WTC11 (cell line): ENCODE measurements around the gene AKAP1. TPM values are rescaled to one million over a fixed set of nuclear protein-coding genes. Genes with fewer than 3 reads are reported as not detected.

Source experiments
- ATAC-seq: fragments of 200-7000 bp; cut with Tn5 transposase; 2 replicates; pipeline ENCODE4 v1.10.0; 2021; ENCODE audit warnings: mild to moderate bottlenecking, moderate library complexity
- CTCF ChIA-PET: fragments of 300-600 bp; sonication (Branson Sonifier 250); formaldehyde crosslinking; loops from one replicate; lab custom pipeline; 2021; ENCODE audit warnings: antibody characterized with exemption; lab: Charles Lee
- POLR2A ChIA-PET: fragments of 350-600 bp; sonication (Branson Sonifier 250); formaldehyde crosslinking; loops from one replicate; lab custom pipeline; 2021; ENCODE audit warnings: antibody characterized with exemption; lab: Charles Lee
- DNase-seq: peaks from one replicate; pipeline ENCODE4 v3.0.0; 2021; ENCODE audit warnings: low spot score
- H3K27ac Mint-ChIP-seq: 2 replicates; pipeline ENCODE4 v1.8.0; 2021; ENCODE audit warnings: mixed read lengths
- H3K27me3 Mint-ChIP-seq: 2 replicates; pipeline ENCODE4 v1.8.0; 2021; ENCODE audit warnings: low read depth, mild to moderate bottlenecking, moderate library complexity, mixed read lengths
- H3K36me3 Mint-ChIP-seq: 2 replicates; pipeline ENCODE4 v1.8.0; 2021; ENCODE audit warnings: mixed read lengths
- H3K4me1 Mint-ChIP-seq: 2 replicates; pipeline ENCODE4 v1.8.0; 2022; ENCODE audit warnings: mixed read lengths
- H3K4me3 Mint-ChIP-seq: 2 replicates; pipeline ENCODE4 v1.8.0; 2021; ENCODE audit warnings: mild to moderate bottlenecking, moderate library complexity, mixed read lengths
- H3K9me3 Mint-ChIP-seq: 2 replicates; pipeline ENCODE4 v1.8.0; 2021; ENCODE audit warnings: mixed read lengths
- ATF1 ChIP-seq: sonication (generic); formaldehyde crosslinking; IDR thresholded peaks from 2 replicates; pipeline ENCODE4 v1.8.1; 2023; ENCODE audit warnings: mild to moderate bottlenecking, moderate library complexity, missing genetic modification reagents
- CBFB ChIP-seq: sonication (generic); formaldehyde crosslinking; IDR thresholded peaks from 2 replicates; pipeline ENCODE4 v1.8.1; 2022; ENCODE audit warnings: mild to moderate bottlenecking, low read depth, missing genetic modification reagents
- CREB1 ChIP-seq: sonication (generic); formaldehyde crosslinking; IDR thresholded peaks from 2 replicates; pipeline ENCODE4 v1.8.0; 2023; ENCODE audit warnings: mild to moderate bottlenecking, missing genetic modification reagents
- CREM ChIP-seq: sonication (generic); formaldehyde crosslinking; IDR thresholded peaks from 2 replicates; pipeline ENCODE4 v1.8.1; 2022; ENCODE audit warnings: mild to moderate bottlenecking, missing genetic modification reagents, moderate library complexity
- ESRRA ChIP-seq: sonication (generic); formaldehyde crosslinking; IDR thresholded peaks from 2 replicates; pipeline ENCODE4 v1.8.1; 2022; ENCODE audit warnings: mild to moderate bottlenecking, missing genetic modification reagents, borderline replicate concordance
- FOXJ3 ChIP-seq: sonication (generic); formaldehyde crosslinking; IDR thresholded peaks from 2 replicates; pipeline ENCODE4 v1.9.0; 2021; ENCODE audit warnings: missing genetic modification reagents, mild to moderate bottlenecking, borderline replicate concordance
- FOXP1 ChIP-seq: sonication (generic); formaldehyde crosslinking; IDR thresholded peaks from 2 replicates; pipeline ENCODE4 v1.8.0; 2022; ENCODE audit warnings: missing genetic modification reagents, mild to moderate bottlenecking, moderate library complexity, borderline replicate concordance
- GABPB1 ChIP-seq: sonication (generic); formaldehyde crosslinking; IDR thresholded peaks from 2 replicates; pipeline ENCODE4 v1.8.1; 2023; ENCODE audit warnings: mild to moderate bottlenecking, missing genetic modification reagents
- IRF2 ChIP-seq: sonication (generic); formaldehyde crosslinking; IDR thresholded peaks from 2 replicates; pipeline ENCODE4 v1.8.0; 2022; ENCODE audit warnings: low read depth, missing genetic modification reagents, borderline replicate concordance
- JUN ChIP-seq: sonication (generic); formaldehyde crosslinking; IDR thresholded peaks from 2 replicates; pipeline ENCODE4 v1.8.0; 2023; ENCODE audit warnings: mild to moderate bottlenecking, missing genetic modification reagents
- MLX ChIP-seq: sonication (generic); formaldehyde crosslinking; IDR thresholded peaks from 2 replicates; pipeline ENCODE4 v1.8.1; 2023; ENCODE audit warnings: mild to moderate bottlenecking, missing genetic modification reagents, moderate library complexity
- NR1H2 ChIP-seq: sonication (generic); formaldehyde crosslinking; IDR thresholded peaks from 2 replicates; pipeline ENCODE4 v1.9.0; 2021; ENCODE audit warnings: mild to moderate bottlenecking, moderate library complexity, missing genetic modification reagents
- SP1 ChIP-seq: sonication (generic); formaldehyde crosslinking; conservative IDR thresholded peaks from 2 replicates; pipeline ENCODE4 v1.8.1; 2022; ENCODE audit warnings: missing genetic modification reagents
- TEAD1 ChIP-seq: sonication (generic); formaldehyde crosslinking; IDR thresholded peaks from 2 replicates; pipeline ENCODE4 v1.8.0; 2022; ENCODE audit warnings: mild to moderate bottlenecking, missing genetic modification reagents
- TP53 ChIP-seq: sonication (generic); formaldehyde crosslinking; IDR thresholded peaks from 2 replicates; pipeline ENCODE4 v1.8.1; 2023; ENCODE audit warnings: mild to moderate bottlenecking, missing genetic modification reagents
- ZNF317 ChIP-seq: sonication (generic); formaldehyde crosslinking; IDR thresholded peaks from 2 replicates; pipeline ENCODE4 v1.8.1; 2023; ENCODE audit warnings: low read depth, mild to moderate bottlenecking, moderate library complexity, missing genetic modification reagents, borderline replicate concordance
- ZNF425 ChIP-seq: fragments of 250-450 bp; sonication (Bioruptor Pico); conservative IDR thresholded peaks from 2 replicates; pipeline ENCODE4 v1.9.0; 2021; ENCODE audit warnings: mild to moderate bottlenecking
- total RNA-seq: library from RNA; stranded (reverse); gene quantifications from 3 replicates; pipeline ENCODE4 v1.2.3, GENCODE V29; 2021
- TF ChIP-seq, protein P1 (sequence below): fragments of 250-450 bp; sonication (Bioruptor Pico); IDR thresholded peaks from 2 replicates; pipeline ENCODE4 v1.9.0; 2021; ENCODE audit warnings: moderate library complexity, mild to moderate bottlenecking, inconsistent platforms, borderline replicate concordance
- TF ChIP-seq, protein P2 (sequence below): fragments of 200-600 bp; IDR thresholded peaks from 2 replicates; pipeline ENCODE4 v1.8.0; 2022; ENCODE audit warnings: antibody characterized with exemption
- TF ChIP-seq, protein P3 (sequence below): sonication (generic); formaldehyde crosslinking; IDR thresholded peaks from 2 replicates; pipeline ENCODE4 v1.8.0; 2022; ENCODE audit warnings: mild to moderate bottlenecking, missing genetic modification reagents
- TF ChIP-seq, protein P4 (sequence below): fragments of 250-450 bp; sonication (Bioruptor Pico); IDR thresholded peaks from 2 replicates; pipeline ENCODE4 v1.9.0; 2021; ENCODE audit warnings: mild to moderate bottlenecking, borderline replicate concordance

AKAP1 gene
- total RNA-seq, 1 experiment from 2014 or later, result 74.5 TPM

- no peak for TF ChIP-seq TEAD1
- TF ChIP-seq JUN, result no peak
- TF ChIP-seq, protein P1, sequence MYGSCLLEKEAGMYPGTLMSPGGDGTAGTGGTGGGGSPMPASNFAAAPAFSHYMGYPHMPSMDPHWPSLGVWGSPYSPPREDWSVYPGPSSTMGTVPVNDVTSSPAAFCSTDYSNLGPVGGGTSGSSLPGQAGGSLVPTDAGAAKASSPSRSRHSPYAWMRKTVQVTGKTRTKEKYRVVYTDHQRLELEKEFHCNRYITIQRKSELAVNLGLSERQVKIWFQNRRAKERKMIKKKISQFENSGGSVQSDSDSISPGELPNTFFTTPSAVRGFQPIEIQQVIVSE (CRISPR knock-in tag), result no peak
- TF ChIP-seq GABPB1 (CRISPR knock-in tag), result no peak
- no peak for TF ChIP-seq ZNF425 (CRISPR knock-in tag)
- TF ChIP-seq CBFB (CRISPR knock-in tag), result no peak
- no peak for TF ChIP-seq ESRRA (CRISPR knock-in tag)
- no peak for TF ChIP-seq IRF2 (CRISPR knock-in tag)
- TF ChIP-seq, protein P2, sequence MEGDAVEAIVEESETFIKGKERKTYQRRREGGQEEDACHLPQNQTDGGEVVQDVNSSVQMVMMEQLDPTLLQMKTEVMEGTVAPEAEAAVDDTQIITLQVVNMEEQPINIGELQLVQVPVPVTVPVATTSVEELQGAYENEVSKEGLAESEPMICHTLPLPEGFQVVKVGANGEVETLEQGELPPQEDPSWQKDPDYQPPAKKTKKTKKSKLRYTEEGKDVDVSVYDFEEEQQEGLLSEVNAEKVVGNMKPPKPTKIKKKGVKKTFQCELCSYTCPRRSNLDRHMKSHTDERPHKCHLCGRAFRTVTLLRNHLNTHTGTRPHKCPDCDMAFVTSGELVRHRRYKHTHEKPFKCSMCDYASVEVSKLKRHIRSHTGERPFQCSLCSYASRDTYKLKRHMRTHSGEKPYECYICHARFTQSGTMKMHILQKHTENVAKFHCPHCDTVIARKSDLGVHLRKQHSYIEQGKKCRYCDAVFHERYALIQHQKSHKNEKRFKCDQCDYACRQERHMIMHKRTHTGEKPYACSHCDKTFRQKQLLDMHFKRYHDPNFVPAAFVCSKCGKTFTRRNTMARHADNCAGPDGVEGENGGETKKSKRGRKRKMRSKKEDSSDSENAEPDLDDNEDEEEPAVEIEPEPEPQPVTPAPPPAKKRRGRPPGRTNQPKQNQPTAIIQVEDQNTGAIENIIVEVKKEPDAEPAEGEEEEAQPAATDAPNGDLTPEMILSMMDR, result no peak
- TF ChIP-seq NR1H2 (CRISPR knock-in tag), result no peak
- TF ChIP-seq, protein P3, sequence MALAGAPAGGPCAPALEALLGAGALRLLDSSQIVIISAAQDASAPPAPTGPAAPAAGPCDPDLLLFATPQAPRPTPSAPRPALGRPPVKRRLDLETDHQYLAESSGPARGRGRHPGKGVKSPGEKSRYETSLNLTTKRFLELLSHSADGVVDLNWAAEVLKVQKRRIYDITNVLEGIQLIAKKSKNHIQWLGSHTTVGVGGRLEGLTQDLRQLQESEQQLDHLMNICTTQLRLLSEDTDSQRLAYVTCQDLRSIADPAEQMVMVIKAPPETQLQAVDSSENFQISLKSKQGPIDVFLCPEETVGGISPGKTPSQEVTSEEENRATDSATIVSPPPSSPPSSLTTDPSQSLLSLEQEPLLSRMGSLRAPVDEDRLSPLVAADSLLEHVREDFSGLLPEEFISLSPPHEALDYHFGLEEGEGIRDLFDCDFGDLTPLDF, result no peak
- no peak for TF ChIP-seq CREM (CRISPR knock-in tag)
- TF ChIP-seq, protein P4, sequence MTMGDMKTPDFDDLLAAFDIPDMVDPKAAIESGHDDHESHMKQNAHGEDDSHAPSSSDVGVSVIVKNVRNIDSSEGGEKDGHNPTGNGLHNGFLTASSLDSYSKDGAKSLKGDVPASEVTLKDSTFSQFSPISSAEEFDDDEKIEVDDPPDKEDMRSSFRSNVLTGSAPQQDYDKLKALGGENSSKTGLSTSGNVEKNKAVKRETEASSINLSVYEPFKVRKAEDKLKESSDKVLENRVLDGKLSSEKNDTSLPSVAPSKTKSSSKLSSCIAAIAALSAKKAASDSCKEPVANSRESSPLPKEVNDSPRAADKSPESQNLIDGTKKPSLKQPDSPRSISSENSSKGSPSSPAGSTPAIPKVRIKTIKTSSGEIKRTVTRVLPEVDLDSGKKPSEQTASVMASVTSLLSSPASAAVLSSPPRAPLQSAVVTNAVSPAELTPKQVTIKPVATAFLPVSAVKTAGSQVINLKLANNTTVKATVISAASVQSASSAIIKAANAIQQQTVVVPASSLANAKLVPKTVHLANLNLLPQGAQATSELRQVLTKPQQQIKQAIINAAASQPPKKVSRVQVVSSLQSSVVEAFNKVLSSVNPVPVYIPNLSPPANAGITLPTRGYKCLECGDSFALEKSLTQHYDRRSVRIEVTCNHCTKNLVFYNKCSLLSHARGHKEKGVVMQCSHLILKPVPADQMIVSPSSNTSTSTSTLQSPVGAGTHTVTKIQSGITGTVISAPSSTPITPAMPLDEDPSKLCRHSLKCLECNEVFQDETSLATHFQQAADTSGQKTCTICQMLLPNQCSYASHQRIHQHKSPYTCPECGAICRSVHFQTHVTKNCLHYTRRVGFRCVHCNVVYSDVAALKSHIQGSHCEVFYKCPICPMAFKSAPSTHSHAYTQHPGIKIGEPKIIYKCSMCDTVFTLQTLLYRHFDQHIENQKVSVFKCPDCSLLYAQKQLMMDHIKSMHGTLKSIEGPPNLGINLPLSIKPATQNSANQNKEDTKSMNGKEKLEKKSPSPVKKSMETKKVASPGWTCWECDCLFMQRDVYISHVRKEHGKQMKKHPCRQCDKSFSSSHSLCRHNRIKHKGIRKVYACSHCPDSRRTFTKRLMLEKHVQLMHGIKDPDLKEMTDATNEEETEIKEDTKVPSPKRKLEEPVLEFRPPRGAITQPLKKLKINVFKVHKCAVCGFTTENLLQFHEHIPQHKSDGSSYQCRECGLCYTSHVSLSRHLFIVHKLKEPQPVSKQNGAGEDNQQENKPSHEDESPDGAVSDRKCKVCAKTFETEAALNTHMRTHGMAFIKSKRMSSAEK, result no peak
- Mint-ChIP-seq H3K4me1 (peaks cover 40% of the 10 kb centered on the region), H3K4me3 (no peak overlapping the region), H3K27ac (no peak overlapping the region), H3K9me3 (0 out of 2 replicates have a peak, but pooled peaks cover 5% of the 10 kb centered on the region), H3K27me3 (no peaks in the 10 kb centered on the region), H3K36me3 (no peaks in the 10 kb centered on the region)
- no peak for ATAC-seq
- DNase-seq, result no peak
- POLR2A ChIA-PET, result no interaction called here
- CTCF ChIA-PET, result interaction anchor here (0.5 kb wide), 1 partner anchor 998 kb away, joined by 3 read pairs; no protein-coding TSS in a partner anchor
Measured at GRCh38 chr17:57067162-57067561, 17.9 kb upstream of the AKAP1 start.

DNA sequence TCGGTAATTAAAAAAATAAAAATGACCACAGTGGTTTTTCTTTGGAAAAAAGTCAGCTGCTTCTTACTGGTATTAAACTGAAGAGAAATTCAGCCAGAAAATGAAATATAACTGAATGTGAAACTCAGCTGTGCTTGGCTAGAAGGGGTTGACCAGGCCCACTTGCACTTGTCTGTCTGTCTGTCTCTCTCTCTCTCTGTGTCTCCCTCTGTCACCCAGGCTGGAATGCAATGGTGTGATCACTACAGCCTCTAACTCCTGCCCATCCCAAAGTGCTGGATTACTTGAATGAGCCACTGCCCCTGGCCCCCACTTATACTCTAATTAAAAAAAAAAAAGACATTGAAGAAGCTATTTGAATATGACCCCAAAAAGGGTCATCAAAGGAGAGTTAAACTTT, 17.3 kb upstream of the AKAP1 start:
- no peak for DNase-seq
- Mint-ChIP-seq H3K27me3 (no peaks in the 10 kb centered on the region), H3K36me3 (no peaks in the 10 kb centered on the region), H3K4me3 (no peak overlapping the region), H3K4me1 (peaks cover 45% of the 10 kb centered on the region), H3K27ac (peak overlapping the region; percentile 14; the same call in 1 of the 2 replicates), H3K9me3 (0 out of 2 replicates have a peak, but pooled peaks cover 5% of the 10 kb centered on the region)
- ChIA-PET POLR2A (interaction anchor here (0.5 kb wide), 1 partner anchor 512 kb away, joined by 3 read pairs; no protein-coding TSS in a partner anchor), CTCF (interaction anchor here (0.5 to 2.6 kb wide), 4 partner anchors 17 to 997 kb away, joined by 3 to 9 read pairs (median 4); partner anchors contain the start of gene AKAP1)
- ATAC-seq, result no peak
- TF ChIP-seq ZNF425 (CRISPR knock-in tag), result no peak
- TF ChIP-seq FOXJ3 (CRISPR knock-in tag), result no peak
- TF ChIP-seq TP53 (CRISPR knock-in tag), result no peak
- TF ChIP-seq ATF1 (CRISPR knock-in tag), result no peak
- no peak for TF ChIP-seq NR1H2 (CRISPR knock-in tag)
- no peak for TF ChIP-seq CREB1 (CRISPR knock-in tag)
- TF ChIP-seq SP1 (CRISPR knock-in tag), result no peak
- TF ChIP-seq ZNF317 (CRISPR knock-in tag), result no peak
- TF ChIP-seq MLX (CRISPR knock-in tag), result no peak
- TF ChIP-seq FOXP1 (CRISPR knock-in tag), result no peak
